GM19452 (cell line): ENCODE results near the gene STOML3.
A peak's percentile ranks its signal among the peaks of the same experiment; 100 is the strongest.
"Not testable (repeated sequence)": the region's sequence is repeated elsewhere in the genome, so short reads cannot be mapped to it uniquely, and the experiment has no call there.

Source experiments
- ATAC-seq: cut with Tn5 transposase; IDR thresholded peaks from one replicate; pipeline ENCODE4 v1.9.1; 2021; ENCODE audit not compliant: unreplicated experiment

STOML3 gene, protein sequence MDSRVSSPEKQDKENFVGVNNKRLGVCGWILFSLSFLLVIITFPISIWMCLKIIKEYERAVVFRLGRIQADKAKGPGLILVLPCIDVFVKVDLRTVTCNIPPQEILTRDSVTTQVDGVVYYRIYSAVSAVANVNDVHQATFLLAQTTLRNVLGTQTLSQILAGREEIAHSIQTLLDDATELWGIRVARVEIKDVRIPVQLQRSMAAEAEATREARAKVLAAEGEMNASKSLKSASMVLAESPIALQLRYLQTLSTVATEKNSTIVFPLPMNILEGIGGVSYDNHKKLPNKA

GRCh38 chr13:38990693-38991092, at the start of gene STOML3:
TSS of gene STOML3 (minus strand) at chr13:38990831. CDS start at chr13:38990721, 110 bp downstream.
- no peak for ATAC-seq

- no peak for ATAC-seq
Measured at GRCh38 chr13:39040206-39040605, 49.6 kb upstream of the STOML3 start.

DNA sequence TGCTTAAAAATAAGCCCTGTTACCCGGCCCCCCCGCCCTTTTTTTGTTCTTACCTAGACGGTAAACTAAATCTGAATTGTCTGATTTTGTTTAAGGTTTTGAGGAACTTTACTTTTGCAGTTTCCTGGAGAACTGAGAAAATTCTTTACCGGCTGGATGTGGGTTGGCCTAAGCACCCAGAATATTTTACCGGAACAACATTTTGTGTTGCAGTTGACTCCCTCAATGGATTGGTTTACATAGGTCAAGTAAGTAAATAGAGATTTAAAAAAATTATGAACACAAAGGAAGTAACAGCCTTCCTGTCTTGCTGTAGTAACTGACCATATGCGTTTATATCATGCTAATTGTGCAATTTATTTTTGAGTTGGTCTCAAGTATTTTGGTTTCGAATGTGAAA, 48.4 kb upstream of the STOML3 start:
- no peak for ATAC-seq

DNA sequence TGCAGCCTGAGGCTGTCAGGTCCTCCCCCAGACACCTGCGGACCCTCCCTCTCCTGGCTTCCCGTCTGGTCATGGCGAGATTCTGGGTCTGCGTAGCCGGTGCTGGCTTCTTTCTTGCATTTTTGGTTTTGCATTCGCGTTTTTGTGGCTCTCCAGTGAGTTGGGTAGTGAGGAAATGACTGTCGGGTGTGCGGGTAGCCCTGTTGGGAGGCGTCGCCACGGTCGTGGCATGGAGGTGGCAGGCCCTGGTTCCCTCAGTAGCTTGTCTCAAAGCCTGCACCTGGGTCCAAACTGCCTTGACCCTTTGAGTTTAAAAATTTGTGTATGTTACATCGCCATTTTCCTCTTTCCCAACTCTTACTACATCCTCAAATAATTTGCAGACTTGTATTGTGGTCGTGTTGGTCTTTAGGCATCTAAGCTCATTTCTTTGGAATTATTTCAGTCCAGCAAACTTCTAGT, 48.0 kb upstream of the STOML3 start:
- ATAC-seq: peak; percentile 40

DNA sequence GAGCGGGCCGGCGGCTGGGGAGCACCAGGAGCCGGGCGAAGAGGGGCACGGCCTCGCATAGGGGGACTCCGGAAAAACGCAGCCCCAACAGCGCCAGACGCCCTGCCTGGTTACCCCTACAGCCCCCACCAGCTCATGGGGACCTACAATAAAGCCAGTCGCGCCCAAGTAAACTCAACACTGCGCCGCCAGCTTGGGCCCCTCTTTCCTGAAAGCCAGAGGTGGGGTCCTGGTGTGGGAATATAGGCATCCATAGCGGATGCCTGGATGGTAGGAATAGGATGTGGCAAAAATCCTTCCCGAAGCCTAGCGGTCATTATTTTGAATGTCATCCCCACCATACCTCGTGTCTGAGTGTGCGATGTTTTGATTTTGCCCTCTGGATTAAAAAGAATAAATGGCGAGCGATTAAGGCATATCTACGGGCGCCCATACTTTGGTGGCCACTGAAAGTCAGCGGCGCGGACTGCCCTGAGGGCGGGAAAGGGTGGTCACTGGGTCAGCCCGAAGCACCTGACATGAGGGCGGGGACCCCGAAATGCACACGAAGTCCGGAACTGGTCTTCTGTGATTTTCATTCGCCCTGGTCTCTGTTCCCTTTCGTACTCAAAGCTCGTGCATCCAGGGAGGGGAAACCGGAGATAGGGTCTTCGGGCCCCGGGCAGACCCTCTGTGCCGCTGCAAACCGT, 47.4 kb upstream of the STOML3 start, which contains the start of the genes NHLRC3 and PROSER1:
Gene NHLRC3 (plus strand): TSS at position 577 of the 689 bp plus-strand sequence. CDS start 184 bp downstream, outside the sequence.
Gene PROSER1 (minus strand): TSS at position 210 of the 689 bp plus-strand sequence. CDS start 847 bp downstream, outside the sequence.
- ATAC-seq: peak; percentile 64

- no peak for ATAC-seq
Measured at GRCh38 chr13:39037410-39037879, 46.8 kb upstream of the STOML3 start.

DNA sequence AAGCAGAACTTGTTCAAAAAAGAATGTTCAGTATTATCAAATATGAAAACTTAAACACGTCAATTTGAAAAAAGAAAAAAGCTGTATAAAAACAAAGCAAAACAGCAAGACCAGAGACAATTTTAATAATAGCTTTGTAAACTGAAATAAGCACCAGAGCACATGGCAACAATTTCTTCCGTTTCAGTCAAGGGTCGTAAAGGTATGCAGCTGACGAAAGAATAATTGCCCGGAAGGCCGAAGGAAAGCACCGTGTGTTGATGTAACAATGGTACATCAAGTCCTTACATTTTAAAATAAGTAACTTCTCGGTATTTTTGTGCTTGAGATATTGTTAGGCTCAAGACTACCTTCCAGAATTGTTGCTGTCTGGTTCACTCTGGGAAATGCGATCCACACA, 45.6 kb upstream of the STOML3 start:
- ATAC-seq: no peak

GRCh38 chr13:39035799-39036198, 45.2 kb upstream of the STOML3 start:
- no peak for ATAC-seq

- no peak for ATAC-seq
Measured at GRCh38 chr13:39035204-39035603, 44.6 kb upstream of the STOML3 start.

- no peak for ATAC-seq
Measured at GRCh38 chr13:39034085-39034484, 43.5 kb upstream of the STOML3 start.

DNA sequence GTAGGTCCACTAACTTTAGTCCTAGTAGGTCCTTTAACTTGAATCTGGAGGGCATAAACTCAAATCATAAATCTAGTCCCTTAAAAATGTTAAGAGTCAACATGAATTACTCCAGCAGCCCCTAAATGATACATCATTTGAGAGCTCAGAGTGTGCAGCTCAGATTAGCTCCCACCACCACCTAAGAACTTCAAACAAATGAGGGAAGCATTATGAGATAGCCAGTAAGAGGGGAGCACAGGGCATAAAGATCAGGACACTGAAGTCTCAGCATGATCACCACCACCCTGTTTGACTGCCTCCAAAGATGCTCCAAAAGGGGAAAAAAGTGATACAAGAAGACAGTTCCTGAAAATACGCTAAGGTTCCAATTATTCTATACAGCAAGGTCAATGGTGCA, 41.5 kb upstream of the STOML3 start:
- no peak for ATAC-seq

DNA sequence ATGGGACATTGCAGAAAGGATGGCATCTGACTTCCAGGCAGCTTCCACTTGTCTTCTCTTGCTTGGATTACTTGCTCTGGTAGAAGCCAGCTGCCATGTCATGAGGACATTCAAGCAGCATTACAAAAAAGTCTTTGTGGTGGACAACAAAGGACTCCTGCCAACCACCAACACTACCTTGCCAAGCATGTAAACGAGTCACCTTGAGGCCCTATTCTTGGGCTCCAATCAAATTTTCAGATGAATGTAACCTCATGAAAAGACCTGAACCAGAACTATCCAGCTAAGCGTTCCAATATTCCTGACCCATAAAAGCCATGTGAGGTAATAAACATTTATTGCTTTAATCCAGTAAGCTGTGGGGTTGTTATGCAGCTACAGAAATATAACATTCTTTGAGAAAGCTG, 34.8 kb upstream of the STOML3 start:
- no peak for ATAC-seq

- ATAC-seq: no peak
Measured at GRCh38 chr13:39023761-39024160, 33.1 kb upstream of the STOML3 start.

DNA sequence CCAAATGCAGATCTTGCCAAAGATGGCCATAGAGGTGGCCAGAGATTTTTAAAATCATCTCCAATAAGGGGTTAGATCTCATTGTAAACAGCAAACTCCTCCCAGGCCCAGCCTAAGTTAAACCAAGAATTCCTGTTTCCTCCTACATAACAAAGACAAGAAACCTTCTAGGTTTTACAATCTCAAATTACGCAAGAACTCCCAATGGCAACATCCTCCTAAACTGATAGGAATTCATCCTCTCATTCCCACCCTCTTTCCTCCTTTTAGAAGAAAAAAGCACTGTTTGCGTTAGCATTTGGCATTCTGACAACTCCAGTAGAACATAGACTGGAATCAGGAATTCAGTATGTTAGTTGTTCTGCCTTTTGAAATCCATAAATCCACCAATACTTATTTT, 32.7 kb upstream of the STOML3 start:
- ATAC-seq: no peak

GRCh38 chr13:39020853-39021462, 30.3 kb upstream of the STOML3 start:
- no peak for ATAC-seq

DNA sequence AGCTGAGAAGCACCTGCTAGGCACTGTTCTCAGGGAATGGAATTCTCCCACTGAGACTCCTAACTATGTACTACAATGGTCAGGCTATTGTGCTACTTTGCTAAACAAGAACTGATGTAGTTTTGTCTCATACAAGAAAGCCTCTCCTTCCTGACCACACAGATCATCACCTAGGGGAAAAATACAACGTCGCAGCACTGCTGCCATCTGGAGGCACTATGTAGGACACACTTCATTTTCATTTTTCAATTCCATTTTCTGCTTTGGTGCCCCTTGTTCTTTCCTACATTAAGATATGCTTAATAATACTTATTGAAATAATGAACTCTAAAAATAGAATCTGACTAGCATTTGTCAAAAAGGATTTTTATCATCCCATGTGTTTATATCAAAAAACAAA, 26.2 kb upstream of the STOML3 start:
- ATAC-seq: peak; percentile 62

DNA sequence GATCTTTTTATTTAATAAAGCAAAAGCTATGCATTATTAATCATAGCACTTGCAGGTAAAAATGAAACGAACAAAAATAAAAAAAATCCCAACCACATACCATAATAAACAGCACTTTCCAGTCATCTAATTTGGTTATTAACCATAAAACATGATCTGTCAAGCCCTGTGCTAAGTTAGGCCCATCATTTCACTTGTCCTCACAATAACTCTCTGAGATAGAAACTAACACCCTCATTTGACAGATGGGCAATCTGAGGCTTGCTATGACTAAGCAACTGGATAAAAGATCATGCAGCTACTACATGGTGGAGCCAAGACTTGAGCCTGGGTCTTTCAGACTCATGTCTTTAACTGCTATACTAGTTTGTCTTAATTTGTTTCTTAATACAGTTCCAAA, 25.5 kb upstream of the STOML3 start:
- ATAC-seq: peak; percentile 95

DNA sequence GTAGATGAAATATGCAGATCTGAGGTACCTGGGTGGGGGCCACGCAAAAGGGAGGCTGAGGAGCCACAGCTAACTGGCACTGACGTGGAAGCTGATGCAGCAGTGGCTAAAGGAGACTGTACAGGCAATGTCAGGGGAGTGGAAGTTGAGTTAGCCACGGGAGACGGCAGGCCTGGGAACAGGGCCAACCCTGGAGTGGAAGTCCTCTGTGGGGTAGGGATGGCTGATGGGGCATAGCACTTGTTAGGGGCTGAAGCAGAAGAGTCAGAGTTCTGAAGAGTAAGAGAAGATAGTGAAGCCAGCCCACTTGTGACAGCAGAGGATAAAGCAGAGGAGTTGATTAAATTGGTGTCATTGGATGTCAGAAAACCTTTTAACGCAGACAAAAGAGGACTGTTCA, 22.8 kb upstream of the STOML3 start:
- no peak for ATAC-seq

DNA sequence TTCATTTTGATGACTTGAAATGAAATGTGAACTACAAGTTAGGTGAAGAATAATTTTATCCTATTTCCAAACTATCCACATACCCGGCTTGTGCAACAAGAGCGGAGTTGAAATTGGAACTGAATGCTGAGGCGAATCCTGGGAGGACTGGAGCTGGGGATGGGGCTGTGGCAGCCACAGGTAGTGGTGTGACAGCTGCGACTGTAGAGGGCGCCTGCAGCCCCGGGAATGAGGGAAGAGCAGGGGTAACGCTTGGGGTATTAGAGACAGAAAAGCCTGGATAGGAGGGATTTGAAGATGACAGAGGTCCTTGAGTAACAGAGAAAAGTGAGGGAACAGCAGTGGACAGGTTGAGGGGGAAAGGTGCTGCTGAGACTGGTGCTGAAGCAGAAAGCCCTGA, 22.0 kb upstream of the STOML3 start:
- no peak for ATAC-seq

DNA sequence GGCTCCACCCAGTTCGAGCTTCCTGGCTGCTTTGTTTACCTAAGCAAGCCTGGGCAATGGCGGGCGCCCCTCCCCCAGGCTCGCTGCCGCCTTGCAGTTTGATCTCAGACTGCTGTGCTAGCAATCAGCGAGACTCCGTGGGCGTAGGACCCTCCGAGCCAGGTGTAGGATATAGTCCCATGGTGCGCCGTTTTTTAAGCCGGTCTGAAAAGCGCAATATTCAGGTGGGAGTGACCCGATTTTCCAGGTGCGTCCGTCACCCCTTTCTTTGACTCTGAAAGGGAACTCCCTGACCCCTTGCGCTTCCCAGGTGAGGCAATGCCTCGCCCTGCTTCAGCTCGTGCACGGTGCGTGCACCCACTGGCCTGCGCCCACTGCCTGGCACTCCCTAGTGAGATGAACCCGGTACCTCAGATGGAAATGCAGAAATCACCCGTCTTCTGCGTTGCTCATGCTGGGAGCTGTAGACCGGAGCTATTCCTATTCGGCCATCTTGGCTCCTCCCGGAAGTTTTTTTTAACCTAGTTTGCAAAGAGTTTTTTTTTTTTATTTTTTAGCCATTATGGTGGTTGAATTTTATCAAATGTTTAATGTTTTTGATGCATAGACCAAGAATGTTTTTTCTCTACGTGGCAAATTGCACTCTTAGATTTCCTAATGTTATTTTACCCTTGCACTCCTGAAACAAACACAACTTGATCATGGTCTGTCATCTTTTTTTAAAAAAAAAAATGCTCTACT, 15.9 kb upstream of the STOML3 start:
- not testable (repeated sequence) for ATAC-seq

DNA sequence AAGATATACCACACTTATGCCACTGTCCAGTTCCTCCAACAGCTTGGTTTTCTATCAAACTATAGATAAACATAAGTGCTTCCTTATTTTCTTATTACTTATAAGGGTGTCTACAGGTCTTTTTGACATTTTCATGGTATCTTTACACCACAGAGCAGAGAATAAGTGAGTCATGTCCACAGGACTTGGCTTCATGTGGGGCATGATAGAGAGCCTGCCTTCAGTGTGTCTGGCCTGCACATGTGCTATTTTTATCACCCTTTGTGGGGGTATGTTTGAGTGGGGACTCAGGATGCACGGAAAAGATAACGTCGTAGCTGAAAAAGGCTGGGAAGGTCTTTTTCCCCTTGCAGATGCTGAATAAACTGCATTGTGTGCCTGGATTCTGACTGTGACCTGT, 8.1 kb upstream of the STOML3 start:
- no peak for ATAC-seq
